ENCODE results near the gene RNF213.
"Not testable (repeated sequence)": the region's sequence is repeated elsewhere in the genome, so short reads cannot be mapped to it uniquely, and the experiment has no call there.

The RNF213 gene

DNA sequence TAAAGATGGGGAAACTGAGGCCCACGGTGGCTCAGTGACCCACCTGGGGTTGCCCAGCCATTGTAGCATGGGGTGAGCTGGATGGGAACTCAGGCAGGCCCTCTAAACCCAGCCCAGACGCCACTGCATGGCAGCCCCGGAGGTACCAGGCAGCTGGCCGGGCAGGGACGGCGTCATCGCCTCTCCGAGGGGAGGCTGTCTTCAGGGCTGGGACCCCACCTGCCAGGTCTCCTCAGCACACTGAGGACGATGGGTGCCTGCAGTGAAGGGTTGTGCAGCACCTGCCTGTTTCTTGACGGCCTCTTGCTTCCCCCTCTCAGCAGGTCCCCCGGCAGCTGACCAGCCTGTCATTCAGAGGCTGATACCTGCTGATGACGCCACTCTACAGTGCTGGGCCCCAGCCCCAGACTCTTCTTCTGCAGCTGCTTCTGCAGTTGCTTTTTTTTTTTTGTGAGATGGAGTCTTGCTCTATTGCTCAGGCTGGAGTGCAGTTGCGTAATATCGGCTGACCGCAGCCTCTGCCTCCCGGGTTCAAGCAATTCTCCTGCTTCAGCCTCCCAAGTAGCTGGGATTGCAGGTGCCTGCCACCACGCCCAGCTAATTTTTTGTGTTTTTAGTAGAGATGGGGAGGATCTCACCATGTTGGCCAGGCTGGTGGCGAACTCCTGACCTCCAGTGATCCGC is 24.7 kb downstream of the RNF213 start:
- DNase-seq, result no peak
- in situ Hi-C loops (cut with HindIII; ENCODE audit: low pct_ligation_motif_present, low pct_unique_long_range_greater_than_20kb, low sequenced_read_pairs), result no loop called here

DNA sequence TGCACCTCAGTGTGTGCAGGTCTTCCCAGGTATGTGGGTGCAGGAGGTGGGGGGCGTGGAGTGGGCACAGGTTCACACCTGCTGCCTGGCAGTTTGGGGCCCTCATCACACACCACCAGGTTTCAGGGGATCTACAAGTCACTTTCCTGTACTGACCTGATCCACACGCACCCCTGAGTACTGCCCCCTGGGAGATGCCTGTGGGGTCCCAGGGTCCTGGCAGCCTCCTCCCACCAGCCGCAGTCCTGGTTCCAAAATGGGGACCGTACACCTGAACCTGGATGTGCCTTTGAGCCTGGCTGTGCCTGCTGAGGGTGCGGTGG is 25.9 kb downstream of the RNF213 start:
- in situ Hi-C loops (cut with HindIII; ENCODE audit: low pct_ligation_motif_present, low pct_unique_long_range_greater_than_20kb, low sequenced_read_pairs), result no loop called here

DNA sequence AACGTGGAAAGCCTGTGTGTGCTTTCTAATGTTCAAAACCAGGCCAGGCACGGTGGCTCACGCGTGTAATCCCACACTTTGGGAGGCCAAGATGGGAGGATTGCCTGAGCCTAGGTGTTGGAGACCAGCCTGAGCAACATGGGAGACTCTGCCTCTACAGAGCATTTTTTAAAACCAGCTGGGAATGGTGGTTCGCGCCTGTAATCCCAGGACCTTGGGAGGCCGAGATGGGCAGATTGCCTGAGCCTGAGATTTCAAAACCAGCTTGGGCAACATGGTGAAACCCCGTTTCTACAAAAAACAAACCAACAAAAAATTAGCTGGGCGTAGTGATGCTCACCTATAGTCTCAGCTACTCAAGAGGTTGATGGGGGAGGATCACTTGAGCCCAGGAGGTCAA is 26.4 kb downstream of the RNF213 start:
- in situ Hi-C loops (cut with HindIII; ENCODE audit: low pct_ligation_motif_present, low pct_unique_long_range_greater_than_20kb, low sequenced_read_pairs), result no loop called here
- DNase-seq, result no peak

More for the DNA sequence above, 25.9 kb downstream of the RNF213 start:
- DNase-seq, result no peak

DNA sequence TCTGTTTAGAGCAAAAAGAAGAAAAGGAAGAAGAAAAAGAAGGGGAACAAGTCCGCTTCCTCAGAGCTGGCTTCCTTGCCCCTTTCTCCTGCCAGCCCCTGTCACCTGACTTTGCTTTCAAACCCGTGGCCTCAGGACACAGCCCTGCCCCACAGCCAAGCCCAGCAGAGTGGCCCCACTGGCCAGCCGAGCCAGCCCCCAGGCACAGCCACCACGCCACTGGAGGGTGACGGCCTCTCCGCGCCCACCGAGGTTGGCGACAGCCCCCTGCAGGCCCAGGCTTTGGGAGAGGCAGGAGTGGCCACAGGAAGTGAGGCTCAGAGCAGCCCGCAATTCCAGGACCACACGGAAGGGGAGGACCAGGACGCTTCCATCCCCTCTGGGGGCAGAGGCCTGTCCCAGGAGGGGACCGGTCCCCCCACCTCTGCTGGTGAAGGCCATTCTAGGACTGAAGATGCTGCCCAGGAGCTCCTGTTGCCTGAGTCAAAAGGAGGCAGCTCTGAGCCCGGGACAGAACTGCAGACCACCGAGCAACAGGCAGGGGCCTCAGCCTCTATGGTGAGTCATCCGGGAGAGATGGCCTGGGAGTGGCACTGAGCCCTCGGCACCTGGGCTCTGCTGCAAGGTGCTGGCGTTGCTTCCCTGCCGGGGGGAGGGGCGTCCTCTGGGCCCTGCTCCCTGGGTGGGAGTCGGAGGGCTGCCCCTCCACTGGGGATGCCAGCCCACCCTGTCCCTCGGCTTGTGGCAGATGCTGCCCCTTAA is 27.3 kb downstream of the RNF213 start:
- in situ Hi-C loops (cut with HindIII; ENCODE audit: low pct_ligation_motif_present, low pct_unique_long_range_greater_than_20kb, low sequenced_read_pairs), result no loop called here
- no peak for DNase-seq

DNA sequence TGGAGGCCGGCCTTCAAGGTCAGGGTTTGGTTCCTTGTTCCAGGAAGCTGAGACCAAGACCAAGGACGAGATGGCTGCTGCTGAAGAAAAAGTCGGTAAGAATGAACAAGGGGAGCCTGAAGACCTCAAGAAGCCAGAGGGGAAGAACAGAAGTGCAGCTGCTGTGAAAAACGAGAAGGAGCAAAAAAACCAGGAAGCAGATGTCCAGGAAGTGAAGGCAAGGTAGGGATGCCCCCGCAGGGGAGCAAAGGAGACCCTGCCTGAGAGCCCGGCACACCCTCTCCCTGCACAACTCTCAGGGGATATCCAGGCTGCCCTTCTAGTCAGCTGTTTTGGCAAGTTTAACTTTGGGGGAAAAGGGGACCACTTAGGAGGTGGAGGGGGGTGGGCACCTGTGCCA is 29.0 kb downstream of the RNF213 start:
- DNase-seq, result no peak
- in situ Hi-C loops (cut with HindIII; ENCODE audit: low pct_ligation_motif_present, low pct_unique_long_range_greater_than_20kb, low sequenced_read_pairs), result no loop called here

DNA sequence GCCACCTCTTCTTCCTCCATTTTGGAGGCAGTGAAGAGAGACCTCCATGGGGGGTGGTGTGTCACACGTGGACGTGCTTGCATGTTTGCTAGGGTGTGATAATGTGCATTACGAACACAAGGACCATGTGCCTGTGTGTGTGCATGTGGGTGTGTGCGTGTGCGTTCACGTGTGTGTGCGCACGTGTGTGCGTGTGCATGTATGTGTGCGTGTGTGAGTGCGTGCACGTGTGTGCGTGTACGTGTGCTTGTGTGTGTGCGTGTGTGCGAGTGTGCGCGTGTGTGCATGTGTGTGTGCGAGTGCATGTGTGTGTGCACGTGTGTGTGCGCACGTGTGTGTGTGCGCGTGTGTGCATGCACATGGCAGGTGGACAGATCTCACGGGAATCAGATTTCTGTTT is 29.5 kb downstream of the RNF213 start:
- no peak for DNase-seq
- in situ Hi-C loops (cut with HindIII; ENCODE audit: low pct_ligation_motif_present, low pct_unique_long_range_greater_than_20kb, low sequenced_read_pairs), result no loop called here

DNA sequence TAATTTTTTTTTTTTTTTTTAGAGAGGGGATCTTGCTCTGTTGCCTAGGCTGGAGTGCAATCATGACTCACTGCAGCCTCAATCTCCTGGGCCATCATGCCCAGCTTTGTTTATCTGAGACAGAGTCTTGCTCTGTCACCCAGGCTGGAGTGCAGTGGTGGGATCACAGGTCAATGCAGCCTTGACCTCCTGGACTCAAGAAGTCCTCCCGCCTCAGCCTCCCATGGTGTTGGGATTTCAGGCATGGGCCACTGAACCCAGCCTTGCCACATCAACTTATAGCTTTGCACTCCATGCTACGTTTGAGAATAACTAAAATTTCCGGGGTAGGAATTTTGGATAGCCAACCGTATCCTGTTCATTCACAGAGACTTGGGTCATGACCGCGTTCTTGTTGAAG is 30.6 kb downstream of the RNF213 start:
- no peak for DNase-seq
- in situ Hi-C loops (cut with HindIII; ENCODE audit: low pct_ligation_motif_present, low pct_unique_long_range_greater_than_20kb, low sequenced_read_pairs), result no loop called here

DNA sequence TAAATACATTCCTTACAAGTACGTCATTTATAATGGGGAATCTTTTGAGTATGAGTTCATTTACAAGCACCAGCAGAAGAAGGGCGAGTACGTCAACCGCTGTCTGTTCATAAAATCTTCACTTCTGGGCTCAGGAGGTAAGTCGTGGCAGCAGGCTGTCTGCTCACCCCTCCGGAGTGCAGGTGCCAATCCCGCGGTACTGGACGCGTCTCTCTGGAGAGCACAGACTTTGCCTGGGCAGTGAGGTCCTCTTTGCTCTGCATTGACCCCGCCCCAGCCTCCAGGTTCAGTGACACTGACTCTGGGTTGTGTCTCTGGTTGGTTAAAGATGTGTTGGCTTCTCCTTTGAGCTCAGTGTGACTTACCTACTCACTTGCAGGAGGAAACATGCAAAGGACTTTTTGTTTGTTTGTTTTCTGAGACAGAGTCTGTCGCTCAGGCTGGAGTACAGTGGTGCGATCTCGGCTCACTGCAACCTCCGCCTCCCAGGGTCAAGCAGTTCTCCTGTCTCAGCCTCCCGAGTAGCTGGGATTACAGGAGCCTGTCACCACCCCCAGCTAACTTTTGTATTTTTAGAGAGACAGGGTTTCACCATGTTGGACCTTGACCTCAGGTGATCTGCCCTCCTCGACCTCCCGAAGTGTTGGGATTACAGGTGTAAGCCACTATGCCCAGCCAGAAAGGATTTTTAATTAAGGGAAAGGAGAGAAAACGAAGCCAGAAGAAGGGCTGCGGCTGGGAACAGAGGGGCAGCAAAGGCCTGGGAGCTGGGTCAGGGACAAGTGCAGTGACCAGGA is 31.2 kb downstream of the RNF213 start:
- in situ Hi-C loops (cut with HindIII; ENCODE audit: low pct_ligation_motif_present, low pct_unique_long_range_greater_than_20kb, low sequenced_read_pairs), result no loop called here
- DNase-seq, result no peak

DNA sequence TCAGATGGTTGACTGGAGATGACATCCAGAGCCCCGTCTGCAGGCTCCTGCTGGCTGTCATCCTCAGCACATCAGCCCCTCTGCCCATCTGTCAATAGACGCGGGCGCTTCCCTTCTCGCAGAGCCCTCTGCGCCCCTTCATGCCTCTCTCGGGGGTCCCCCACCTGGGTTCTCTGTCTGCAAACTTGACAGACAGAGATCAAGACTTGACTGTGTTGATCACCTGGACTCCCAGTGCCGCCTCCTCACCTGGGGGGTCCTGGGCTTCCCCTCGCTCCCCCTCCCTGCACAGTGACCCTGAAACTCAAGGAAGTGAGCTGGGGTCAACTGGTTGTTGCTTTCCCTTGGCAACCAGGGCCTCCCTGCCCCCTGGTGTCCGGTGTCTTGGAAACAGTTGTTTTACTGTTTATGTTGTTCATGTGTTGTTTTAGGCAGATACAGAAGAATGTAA is 31.9 kb downstream of the RNF213 start:
- in situ Hi-C loops (cut with HindIII; ENCODE audit: low pct_ligation_motif_present, low pct_unique_long_range_greater_than_20kb, low sequenced_read_pairs), result no loop called here
- no peak for DNase-seq

DNA sequence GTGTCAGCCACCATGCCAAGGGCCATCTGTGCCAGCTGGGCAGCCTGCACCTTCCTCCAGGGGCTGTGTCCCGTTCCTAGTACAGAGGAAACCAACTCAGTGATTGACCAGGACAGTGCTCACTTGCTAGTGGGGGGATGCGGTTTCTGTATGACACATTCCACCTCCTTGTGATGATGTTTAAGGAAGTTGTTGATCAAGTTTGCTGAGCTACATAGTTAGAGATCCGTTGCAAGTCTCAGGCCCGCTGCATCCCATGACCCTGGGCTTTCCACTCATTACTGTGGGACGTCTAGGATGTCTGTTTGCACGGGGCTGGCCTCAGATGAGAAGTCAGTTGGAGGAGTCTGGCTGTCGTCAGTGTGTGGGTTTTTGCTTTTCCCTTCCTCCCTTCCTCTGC is 33.6 kb downstream of the RNF213 start:
- DNase-seq, result no peak
- in situ Hi-C loops (cut with HindIII; ENCODE audit: low pct_ligation_motif_present, low pct_unique_long_range_greater_than_20kb, low sequenced_read_pairs), result no loop called here

DNA sequence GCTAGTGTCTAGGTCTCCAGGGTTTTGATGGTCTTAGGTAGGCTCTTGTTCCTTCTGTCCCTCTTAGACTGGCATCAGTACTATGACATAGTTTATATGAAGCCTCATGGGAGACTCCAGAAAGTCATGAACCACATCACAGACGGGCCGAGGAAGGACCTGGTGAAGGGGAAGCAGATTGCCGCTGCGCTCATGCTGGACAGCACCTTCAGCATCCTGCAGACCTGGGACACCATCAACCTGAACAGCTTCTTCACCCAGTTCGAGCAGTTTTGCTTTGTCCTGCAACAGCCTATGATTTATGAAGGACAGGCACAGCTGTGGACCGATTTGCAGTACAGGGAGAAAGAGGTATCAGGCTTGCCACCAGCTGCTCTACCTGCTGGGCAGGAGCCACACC is 34.0 kb downstream of the RNF213 start:
- DNase-seq, result no peak
- in situ Hi-C loops (cut with HindIII; ENCODE audit: low pct_ligation_motif_present, low pct_unique_long_range_greater_than_20kb, low sequenced_read_pairs), result no loop called here

DNA sequence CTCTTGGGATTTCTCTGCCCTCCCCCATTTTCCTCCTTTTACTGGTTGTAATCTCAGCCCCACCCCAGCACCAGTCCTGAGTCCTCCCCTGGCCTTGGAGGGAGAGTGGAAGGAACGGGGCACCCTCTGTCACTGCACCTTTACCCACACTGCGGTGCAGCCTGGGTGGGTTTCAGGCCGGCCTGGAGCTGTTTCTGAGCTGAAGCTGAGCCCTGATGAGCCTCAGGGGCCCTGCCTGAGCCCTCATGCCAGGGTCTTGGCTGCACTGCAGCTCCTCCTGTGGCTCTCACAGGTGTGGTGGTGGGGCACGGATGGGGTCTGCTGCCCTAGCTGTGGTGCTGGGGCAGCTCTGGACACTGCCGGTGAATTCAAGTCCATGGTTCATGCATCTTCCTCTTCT is 34.5 kb downstream of the RNF213 start:
- DNase-seq, result no peak
- in situ Hi-C loops (cut with HindIII; ENCODE audit: low pct_ligation_motif_present, low pct_unique_long_range_greater_than_20kb, low sequenced_read_pairs), result no loop called here

DNA sequence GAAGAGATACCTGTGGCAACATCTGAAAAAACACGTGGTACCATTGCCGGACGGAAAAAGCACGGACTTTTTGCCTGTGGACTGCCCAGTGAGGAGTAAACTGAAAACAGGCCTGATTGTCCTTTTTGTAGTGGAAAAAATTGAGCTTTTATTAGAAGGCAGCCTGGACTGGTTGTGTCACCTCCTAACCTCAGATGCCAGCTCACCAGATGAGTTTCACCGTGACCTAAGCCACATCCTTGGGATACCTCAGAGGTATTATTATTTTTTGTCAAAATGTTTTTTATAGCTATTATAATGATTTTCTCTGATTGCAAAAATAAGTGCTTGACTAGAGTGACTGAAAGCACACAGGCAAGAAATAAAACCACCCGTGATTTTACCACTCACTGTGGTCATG is 34.9 kb downstream of the RNF213 start:
- in situ Hi-C loops (cut with HindIII; ENCODE audit: low pct_ligation_motif_present, low pct_unique_long_range_greater_than_20kb, low sequenced_read_pairs), result no loop called here
- no peak for DNase-seq

DNA sequence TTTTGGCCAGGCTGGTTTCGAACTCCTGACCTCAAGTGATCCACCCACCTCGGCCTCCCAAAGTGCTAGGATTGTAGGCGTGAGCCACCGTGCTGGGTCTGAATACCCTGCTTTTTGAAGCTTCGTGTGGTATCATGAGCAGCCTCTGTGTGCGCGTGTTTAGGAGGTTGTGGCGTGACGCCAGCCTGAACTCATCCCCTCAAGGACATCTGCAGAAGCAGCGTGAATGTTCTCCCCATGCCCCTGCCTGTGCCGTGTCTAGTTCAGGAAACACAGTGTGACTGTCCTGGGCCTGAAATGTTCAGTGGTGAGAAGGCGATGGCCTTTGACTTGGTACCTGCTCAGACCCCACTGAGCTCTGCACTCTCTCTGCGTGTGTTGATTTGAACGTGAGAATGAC is 35.6 kb downstream of the RNF213 start:
- DNase-seq, result no peak
- in situ Hi-C loops (cut with HindIII; ENCODE audit: low pct_ligation_motif_present, low pct_unique_long_range_greater_than_20kb, low sequenced_read_pairs), result no loop called here

DNA sequence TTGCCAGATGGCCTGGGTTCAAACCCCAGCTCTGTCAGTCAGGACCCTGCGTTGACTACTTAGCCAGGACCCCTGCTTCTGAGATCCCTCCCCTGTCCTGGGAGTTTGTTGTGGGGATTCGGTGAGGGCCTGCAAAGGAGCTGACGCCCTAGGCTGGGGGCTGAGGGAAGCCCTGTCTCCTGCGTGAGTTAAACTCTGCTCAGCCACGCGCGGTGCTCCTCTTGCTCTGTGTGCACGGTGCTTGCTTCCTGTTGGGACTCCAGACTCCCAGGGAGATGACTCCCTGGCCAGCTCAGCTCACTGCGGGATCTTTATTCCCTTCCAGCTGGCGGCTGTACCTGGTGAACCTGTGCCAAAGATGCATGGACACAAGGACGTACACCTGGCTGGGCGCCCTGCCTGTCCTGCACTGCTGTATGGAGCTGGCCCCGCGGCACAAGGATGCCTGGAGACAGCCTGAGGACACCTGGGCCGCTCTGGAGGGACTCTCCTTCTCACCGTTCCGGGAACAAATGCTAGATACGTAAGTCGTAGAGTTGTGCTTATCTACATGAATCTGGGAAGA is 37.4 kb downstream of the RNF213 start:
- no peak for DNase-seq
- in situ Hi-C loops (cut with HindIII; ENCODE audit: low pct_ligation_motif_present, low pct_unique_long_range_greater_than_20kb, low sequenced_read_pairs), result no loop called here

DNA sequence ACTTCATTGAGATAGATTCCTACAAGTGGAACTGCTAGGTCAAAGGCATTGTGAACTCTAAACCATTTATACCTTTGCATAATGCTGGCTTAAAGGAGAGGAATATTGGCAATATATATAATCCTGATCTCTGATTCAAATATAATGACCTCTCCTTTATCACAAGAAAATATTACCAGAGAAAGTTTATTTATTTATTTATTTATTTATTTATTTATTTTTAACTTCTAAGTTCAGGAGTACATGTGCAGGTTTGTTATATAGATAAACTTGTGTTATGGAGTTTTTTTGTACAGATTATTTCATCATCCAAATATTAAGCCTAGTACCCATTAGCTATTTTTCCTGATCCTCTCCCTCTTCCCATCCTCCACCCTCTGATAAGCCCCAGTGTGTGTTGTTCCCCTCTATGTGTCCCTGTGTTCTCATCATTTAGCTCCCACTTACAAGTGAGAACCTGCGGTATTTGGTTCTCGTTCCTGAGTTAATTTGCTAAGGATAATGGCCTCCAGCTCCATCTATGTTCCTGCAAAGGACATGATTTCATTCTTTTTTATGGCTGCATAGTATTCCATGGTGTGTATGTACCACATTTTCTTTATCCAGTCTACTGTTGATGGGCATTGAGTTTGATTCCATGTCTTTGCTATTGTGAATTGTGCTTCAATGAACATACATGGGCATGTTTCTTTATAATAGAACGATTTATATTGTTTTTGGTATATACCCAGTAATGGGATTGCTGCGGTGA is 38.9 kb downstream of the RNF213 start:
- in situ Hi-C loops (cut with HindIII; ENCODE audit: low pct_ligation_motif_present, low pct_unique_long_range_greater_than_20kb, low sequenced_read_pairs); DNase-seq: not testable (repeated sequence)

DNA sequence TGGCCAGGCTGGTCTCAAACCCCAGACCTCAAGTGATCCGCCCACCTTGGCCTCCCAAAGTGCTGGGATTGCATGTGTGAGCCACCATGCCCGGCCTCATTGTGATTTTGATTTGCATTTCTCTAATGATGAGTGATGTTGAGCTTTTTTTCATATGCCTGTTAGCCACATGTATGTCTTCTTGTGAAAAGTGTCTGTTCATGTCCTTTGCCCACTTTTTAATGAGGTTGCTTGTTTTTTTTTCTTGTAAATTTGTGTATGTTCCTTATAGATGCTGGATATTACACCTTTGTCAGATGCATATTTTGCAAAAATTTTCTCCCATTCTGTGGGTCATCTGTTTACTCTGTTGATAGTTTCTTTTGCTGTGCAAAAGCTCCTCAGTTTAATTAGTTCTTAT is 40.1 kb downstream of the RNF213 start:
- in situ Hi-C loops (cut with HindIII; ENCODE audit: low pct_ligation_motif_present, low pct_unique_long_range_greater_than_20kb, low sequenced_read_pairs); DNase-seq: not testable (repeated sequence)

DNA sequence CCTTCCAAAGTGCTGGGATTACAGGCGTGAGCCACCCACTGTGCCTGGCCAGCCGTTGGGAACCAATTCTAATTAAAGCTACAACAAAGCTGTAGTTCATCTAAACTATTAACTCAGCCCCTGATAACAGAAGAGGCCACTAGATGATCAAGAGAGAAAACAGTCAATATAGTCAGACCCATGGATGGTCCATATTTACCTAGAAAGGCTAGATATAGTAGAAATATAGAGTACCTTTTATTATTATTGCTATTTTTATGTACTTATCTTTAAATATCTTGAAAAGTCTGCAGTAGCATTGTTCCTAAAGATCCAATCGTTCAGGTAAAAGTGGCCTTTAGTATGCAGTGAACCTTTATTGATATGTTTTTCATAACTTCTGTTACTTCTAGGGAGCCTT is 43.2 kb downstream of the RNF213 start:
- in situ Hi-C loops (cut with HindIII; ENCODE audit: low pct_ligation_motif_present, low pct_unique_long_range_greater_than_20kb, low sequenced_read_pairs), result no loop called here
- DNase-seq, result no peak
